ENCODE measurements around the gene ANTXR2.

GRCh38 chr4:80071604-80072227, 1.3 kb downstream of the ANTXR2 start:
- TF ChIP-seq CTCF (IDR thresholded peaks at IDR 0.05), result no peak
- no peak for TF ChIP-seq EZH2 (IDR thresholded peaks at IDR 0.05)

Data from neural progenitor cell (in vitro differentiated cells).